SK-N-DZ (cell line): Measurements from ENCODE around the gene NOC3L.
A peak's percentile ranks its signal among the peaks of the same experiment; 100 is the strongest.
"Not testable (repeated sequence)": the region's sequence is repeated elsewhere in the genome, so short reads cannot be mapped to it uniquely, and the experiment has no call there.

Source experiments
- DNase-seq: peaks from one replicate; pipeline ENCODE4 v3.0.0-alpha.2; 2015; ENCODE audit warnings: low spot score

The NOC3L gene

DNA sequence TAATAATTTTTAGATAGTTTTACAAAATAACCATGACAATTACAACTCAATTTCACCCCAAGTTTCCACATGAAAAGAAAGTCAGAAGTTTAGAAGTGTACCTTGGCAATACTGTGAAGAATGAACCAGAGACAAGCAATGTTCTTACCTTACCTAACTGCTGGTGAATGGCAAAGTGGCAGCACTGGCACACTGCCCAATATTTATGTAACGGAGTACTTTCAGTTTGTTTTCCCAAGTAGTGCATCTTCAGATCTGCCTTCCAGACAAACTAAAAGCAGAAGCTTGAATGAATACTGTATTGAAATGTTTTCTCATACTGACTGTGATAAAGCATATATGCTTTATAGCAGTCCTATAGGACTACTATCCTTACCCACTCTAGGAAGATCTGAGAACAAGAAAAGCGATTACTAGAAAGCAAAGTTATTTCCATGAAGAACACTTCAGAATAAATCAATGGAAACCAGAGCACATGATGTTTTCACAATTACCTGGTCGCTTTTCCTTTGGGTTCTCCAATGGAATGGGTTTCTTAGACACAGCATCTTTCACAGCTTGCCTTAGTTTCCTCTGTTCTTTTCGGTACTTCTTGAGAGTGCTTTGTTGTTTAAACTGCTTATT, 1.5 kb downstream of the NOC3L start:
- DNase-seq = no peak

DNA sequence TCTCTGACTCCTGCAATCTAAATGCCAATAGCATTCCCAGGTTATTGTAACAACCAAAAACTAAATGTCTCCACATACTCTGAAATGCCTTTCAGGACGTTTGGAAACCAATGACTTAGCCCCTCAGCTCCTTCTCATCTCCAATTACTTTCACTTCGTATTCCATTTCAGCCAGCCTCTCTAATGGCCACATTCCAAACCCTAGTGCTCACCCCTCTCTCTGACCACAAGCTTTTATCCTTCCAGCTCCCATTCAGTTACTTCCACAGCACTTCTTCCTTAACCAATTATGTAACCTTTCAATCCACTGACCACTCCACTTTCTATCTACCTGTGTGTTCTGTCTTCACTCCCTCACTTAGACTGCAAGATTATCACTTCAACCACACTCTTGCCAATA, 4.3 kb downstream of the NOC3L start:
- no peak for DNase-seq

DNA sequence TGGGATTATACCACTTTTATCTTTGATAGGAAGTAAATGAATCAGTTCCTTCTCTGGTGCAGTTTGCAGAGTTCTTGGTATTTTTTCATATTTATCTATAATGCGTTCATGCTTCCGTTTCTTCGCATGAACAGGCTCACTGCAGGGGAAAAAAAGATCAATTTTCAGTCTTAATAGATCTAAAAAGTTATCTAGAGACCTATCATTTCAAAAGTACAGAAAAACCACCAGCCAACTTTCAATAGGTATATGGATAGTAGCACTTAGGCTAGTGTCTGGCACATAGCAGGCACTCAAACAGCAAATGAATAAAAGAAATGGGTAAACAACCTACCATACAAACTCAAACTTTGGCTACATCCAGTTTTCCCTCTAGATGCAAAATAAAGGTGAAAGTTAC, 5.5 kb downstream of the NOC3L start:
- DNase-seq = no peak

DNA sequence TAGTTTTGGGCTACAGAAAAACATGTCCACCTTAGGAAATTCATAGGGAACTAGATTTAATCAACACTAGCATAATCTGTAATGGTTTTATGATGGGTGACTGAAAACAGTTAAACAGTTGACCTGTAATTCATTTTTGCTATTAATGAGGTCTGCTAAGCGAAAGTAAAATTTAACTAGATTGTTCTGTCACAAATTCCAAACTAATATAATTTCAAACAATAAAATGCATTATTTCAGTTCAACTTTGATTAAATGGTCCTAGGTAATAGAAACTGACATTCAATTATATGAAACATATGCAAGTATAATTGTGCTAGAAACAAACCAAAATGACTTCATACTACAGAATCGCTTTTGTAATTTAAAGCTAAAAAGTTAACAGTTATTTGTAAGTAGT, 6.9 kb downstream of the NOC3L start:
- no peak for DNase-seq

DNA sequence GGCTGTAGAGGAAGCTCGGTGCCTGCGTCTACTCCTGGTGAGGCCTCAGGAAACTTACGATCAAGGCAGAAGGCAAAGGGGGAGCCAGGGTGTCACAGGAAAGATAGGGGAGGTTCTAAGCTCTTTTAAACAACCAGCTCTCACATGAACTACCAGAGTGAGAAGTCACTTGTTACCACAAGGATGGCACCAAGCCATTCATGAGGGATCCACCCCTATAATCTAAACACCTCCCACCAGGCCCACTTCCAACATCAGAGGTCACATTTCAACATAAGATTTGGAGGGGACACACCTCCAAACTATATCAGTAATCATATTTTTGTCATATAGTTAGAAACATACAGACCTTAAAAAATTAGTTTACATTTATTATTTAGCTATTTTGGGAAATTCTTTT, 9.4 kb downstream of the NOC3L start:
- DNase-seq = no peak

DNA sequence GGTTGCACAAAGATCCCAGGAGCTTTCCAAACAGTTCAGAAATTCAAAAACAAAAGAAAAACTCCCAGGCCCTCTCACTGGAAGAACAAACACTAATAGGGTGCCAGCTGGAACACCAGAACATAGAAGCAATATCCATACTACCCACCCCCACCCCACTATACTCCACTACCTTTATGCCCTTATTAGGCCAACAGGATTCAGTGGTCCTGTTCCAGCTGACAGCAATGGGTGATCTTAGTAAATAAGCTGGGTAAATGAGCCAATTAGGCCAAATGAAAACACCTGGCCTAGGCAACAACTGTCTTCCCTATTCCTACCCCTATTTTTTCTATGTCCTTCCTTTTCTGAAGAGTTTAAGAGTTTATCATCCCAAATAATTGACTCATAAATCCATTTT, 11.7 kb downstream of the NOC3L start:
- no peak for DNase-seq

DNA sequence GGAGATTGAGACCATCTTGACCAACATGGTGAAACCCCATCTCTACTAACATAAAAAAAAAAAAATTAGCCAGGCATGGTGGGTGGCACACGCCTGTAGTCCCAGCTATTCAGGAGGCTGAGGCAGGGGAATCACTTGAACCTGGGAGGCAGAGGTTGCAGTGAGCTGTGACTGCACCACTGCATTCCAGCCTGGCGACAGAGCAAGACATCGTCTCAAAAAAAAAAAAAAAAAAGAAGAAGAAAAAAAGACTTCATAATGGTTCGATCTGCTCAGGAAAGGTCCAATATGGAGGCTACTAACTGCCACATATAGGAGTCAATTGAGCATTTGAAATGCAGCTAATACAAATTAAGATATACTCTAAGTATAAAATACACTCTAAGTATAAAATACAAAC, 12.2 kb downstream of the NOC3L start:
- DNase-seq = not testable (repeated sequence)

DNA sequence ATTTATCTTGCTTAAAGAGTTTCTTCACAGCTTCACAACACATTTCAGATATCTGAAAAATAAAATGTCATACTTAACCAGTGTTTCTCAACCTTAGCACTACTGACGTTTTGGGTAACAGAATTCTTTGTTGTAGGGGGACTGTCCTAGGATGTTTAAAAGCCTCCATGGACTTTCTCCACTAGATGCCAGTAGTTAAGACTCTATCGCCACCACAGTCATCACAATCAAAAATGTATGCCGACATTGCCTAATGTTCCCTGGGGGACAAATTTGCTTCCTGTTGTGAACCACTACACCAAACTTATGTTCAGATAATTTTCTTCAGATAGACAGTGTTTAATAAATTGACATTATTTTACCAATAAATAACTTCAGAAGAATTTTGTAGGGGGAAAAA, 13.4 kb downstream of the NOC3L start:
- no peak for DNase-seq

DNA sequence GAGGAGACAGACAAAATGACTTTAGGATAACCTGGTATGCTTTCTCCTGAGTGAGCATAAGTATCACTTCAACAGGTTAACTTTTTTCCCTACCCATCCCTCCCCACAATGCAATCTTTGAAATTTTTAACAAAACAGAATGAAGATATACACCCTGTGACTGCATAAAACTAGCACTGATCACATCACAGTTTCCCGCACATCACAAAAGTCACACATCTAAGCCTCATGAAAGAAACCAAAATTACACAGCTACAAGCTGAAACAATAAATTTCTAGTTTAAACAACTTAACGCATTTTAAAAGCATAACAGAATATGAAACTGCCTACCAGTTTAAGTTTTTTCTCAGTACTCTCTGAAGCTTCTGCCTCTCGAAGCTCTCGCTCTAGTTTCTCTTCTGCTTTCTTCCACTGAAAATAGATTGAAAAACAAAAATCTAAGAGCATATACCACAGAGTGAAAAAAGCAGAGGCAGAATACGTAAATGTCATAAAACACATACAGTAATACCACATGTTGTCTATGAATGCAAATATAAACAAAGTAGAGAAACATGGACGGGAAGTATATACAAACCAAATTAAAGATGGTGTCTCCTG, 18.1 kb downstream of the NOC3L start:
- no peak for DNase-seq

DNA sequence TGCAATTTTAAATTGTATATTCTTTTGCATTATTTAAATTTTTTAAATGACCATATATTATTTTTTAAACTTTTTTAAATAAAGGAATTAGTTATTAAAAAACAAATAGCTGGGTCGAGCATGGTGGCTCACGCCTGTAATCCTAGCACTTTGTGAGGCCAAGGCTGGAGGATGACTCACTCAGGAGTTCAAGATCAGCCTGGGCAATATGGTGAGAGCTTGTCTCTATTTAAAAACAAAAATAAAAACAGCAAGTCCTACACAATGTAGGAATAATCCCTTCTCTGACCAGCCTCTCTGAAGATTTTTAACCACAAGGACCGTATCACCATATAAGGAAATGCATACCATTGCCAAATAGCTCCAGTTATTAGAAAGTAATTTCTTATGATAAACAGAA, 19.6 kb downstream of the NOC3L start:
- DNase-seq = no peak

DNA sequence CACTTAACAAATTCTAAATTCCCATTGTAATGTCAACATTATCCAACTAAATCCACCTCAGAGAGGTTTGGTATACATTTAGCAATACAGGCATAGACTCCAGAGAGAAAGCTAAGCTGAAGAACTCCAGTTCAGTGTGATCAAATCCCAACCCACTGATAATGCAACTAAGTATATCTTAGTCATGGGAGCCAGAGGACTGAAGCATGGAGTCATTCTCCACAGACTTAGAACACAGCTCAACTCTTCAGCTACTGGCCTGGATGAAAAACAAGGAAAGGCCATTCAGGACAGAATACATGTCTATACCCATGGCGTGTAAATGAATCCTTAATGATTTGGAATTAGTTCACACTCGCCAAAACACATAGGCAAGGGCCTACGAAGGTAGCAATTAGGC, 27.9 kb downstream of the NOC3L start:
- DNase-seq = no peak

DNA sequence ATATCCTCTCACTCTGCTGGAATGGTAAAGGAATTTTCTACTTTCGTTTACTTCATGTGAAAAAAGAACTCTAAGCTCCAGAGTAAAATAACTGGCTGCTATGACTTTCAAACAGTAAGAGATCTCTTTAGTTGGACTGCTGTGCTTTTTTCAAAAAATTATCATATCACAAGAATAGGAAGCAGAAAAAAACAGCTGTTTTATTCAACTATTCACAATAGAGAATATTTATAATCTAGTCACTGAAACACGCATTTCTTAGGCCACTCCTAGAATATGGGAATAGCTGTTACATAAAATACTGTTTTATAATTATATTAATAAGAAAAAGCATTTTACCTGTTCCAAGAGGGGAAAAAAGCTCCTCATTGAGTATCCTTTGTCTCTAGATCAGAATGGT, 29.7 kb downstream of the NOC3L start:
- DNase-seq = no peak

DNA sequence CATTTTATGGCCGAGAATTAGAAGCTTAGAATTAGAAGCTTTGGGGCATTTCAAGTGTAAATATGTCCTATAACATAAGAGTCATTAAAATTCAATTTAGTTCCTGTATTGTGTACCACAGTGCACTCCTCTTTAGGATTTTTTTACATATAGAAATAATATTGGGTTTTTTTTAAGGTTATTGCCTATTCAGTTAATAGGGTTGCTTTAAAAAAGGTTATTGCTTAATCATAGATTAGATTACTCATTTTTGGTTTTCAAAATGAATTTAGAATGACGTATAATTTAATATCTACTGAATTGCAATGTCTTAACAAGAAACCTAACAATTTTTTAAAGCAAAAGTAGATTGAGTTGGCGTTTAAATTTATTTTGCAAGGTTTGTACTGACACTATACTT, 34.1 kb downstream of the NOC3L start:
- DNase-seq = no peak

DNA sequence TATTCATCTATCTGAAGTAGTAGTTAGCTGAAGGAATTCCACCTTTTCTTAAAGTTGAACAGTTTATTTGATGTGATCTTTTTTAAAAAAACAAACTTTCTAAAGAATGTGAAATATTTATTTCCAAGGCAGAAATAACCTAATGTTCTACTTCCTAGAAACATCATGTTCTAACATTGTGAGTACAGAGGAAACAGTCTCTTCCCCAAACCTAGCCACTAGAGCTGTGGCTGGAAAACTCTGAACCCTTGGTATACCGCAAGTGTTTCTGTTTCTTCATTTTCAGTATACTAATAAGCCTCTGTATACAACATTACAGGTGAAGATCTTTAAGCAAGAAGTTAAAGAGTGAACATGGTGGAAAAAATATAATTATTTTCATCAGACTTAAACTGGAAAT, 35.1 kb downstream of the NOC3L start:
- no peak for DNase-seq

DNA sequence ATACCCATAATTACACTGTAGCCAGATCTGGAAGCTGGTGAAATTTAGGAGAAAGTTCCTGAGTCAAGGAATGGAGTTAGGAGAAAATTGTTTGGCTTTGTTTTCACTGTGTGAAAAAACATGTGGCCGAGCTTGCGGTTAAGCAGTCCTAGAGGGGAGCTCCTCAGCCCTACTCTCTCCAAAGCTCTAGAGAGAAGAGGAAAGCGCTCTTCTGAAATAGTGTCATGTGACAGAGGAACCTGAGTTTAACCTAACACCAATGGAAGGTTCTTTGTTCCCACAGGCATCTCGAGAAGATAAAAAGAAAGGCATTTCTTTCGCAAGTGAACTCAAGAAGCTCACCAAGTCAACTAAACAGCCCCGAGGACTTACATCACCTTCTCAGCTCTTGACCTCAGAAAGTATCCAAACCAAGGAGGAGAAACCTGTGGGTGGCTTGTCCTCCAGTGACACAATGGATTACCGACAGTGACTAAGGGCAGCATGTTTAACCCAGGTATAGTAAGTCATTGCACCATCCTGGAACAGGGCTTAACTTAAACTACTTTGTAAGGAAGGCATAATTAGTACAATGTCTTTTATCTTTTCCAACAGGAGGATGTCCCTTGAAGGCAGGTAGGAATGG, 38.0 kb downstream of the NOC3L start:
- DNase-seq = no peak

DNA sequence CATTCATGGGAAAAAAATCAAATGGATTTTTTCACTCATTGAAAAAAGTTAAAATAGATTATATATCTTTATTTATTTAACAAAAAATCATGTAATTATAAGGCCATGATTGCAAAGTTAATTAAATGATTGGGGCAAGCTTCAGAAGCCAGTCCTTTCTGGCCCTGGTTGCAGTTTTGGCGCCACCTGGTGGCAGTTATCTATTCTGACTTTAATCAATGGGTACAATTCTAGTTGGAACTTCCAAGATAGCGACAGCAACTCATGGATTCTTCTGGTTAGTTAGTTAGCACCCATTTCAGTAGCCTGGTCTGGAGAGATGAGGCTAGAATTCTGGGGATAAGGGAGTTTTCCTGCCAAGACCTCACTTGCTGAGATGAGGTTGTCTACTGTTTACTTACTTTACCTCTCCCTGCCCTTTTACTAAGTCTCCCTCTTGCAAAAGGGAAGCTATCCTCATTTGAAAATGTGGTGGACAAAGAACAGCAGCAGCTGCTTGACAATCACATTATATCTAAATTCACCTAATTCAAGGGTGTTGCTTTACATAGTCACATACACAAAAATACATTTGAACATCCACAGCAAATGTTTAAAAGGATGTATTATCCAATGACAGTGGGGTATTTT, 42.3 kb downstream of the NOC3L start:
- DNase-seq = peak; percentile 60

DNA sequence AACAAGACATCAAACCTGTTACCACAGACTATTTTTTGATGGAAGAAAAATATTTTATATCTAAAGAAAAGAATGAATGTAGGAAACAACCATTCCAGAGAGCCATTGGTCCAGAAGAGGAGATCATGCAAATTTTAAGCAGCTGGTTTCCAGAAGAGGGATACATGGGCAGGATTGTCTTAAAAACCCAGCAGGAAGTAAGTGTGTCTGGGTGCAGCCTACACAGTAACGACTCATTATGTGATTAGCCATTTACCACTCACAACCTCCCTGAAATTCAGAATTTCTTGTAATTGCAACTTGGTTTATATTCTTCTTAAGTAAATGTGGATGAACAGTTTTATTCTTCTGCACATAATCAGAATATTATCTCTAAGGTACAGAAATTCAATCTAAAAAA, 46.2 kb downstream of the NOC3L start:
- no peak for DNase-seq

DNA sequence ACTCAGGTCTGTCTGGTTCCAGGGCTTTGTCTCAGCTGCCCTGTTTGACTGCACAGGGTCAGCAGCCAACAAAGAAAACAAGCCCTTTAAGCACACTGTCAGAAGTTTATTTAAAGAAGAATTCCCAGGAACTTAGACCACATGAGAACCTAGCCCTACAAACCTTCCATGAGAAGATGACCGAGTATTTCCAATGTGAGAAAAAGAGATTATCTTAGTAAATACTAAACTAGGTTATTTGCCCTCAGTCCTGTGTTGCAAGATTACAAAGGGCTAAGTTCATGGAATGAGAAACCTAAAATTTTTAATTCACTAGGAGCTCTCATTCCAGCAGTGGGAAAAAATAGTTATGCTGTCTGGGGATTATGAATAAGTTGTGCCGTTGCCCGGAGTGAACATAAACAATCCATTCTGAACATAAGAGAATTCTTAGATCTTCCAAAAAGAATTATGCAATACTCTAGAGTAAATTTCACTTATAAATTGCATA, 46.7 kb downstream of the NOC3L start:
- no peak for DNase-seq

DNA sequence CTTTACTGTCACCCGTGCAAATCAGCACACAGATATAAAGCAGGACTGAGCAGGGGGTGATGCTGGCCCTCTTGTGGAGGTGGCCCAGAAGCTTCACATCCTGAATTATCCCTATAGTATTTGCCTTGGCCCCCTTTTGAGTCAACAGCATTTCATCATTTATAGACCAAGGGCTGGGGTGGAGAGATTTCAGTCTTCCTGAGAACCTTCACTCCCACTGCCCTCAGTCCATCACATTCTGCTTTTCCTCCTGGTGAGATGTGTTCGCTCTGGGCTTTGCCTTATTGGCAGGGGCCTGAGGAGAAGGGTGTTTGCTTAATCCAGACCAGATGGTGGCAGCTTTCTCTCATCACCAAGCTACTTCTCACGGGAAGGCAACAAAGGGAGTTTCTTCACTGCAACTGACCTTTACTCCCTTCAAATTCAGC, 47.7 kb downstream of the NOC3L start:
- DNase-seq = no peak

DNA sequence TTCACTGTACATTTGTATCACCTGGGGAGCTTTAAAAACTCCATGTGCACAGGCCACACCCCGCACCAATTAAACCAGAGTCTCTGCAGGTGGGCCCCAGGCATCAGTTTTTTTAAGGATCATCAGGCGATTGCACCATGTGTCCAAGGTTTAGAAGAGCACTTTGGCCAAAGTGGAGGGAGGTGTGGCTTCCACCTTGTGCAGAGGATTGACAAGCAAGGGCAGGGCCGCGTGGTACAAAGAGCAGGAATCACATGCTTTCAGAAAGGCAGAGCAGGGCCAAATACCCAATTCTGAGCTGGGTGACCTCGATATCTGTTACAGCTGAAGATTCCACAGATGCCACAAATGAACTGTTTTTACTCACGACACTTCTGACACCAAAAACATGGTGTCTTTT, 52.4 kb downstream of the NOC3L start:
- no peak for DNase-seq

DNA sequence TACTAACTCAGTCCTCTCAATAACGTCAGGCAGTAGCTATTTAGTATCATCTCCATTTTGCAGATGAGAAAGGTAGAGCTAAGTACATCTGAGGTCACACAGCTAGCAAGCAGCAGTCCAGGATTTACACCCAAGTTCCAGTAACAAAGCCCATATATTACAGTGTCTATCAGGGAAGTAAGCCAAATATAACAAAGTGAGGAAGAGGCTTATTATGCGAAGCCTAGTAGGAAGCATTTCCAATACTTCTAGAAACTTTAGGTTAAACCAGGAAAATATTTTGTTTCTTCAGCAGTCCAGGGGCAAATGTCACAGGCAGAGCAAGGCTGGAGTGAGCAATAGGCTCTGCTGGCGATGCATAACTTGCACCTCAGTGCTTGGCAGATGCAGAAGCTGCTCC, 53.9 kb downstream of the NOC3L start:
- DNase-seq = no peak

DNA sequence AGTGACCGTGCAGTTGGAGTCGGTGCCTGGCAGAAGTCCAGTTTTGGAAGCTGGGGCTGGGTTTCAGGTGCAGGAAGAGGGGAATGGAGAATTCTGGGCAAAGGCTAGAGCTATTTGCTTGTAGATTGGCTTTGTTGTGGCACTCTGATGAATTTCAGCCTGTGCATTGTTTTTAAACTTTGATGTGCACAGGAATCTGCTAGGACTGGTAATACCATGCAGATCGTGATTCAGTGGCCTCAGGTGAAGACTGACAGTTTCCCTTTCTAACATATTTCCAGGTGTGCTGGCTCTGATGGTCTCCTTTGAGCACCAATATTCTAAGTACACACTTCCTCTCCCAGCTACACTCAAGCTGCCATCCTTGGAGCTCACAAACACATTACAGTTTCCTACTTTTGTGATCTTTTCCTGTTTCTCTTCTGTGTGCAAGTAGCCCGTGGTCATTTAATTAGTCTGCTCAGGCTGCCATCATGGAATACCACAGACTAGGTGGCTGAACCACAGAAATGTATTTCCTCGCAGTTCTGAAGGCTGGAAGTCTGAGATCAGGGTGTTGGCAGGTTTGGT, 55.6 kb downstream of the NOC3L start:
- DNase-seq = no peak

DNA sequence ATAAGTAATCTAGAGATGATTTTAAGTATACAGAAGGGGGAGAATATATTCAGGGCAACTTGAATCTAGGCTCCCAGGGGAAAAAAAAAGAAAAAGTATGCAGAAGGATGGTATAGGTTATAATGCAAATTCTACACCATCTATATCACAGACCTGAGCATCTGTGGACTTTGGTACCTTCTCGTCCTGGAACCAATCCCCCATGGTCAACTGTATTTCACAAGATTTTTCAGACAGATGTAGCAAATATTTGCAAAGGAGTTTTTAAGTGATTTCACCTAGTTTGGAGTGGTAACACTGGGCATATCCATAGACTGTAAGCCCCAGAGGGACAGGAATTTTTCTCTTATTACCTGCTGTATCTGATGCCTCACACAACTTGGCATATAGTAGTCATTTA, 58.8 kb downstream of the NOC3L start:
- no peak for DNase-seq
